LNCaP clone FGC (cell line): Measurements from ENCODE around the gene C2orf92.

Experiments
- DNase-seq: peaks from one replicate; pipeline ENCODE4 v3.0.0-alpha.2; 2011; ENCODE audit warnings: low read depth
- H3K4me3 ChIP-seq: 2 replicates; pipeline ENCODE4 v1.5.1; 2011; ENCODE audit warnings: mild to moderate bottlenecking, low read depth, low read length, control low read depth
- TF ChIP-seq, protein P1 (sequence below): IDR thresholded peaks from 2 replicates; pipeline ENCODE4 v1.5.1; 2012; ENCODE audit warnings: mild to moderate bottlenecking; ENCODE audit not compliant: control insufficient read depth, insufficient read depth; ENCODE audit errors: extremely low read depth

The C2orf92 gene

DNA sequence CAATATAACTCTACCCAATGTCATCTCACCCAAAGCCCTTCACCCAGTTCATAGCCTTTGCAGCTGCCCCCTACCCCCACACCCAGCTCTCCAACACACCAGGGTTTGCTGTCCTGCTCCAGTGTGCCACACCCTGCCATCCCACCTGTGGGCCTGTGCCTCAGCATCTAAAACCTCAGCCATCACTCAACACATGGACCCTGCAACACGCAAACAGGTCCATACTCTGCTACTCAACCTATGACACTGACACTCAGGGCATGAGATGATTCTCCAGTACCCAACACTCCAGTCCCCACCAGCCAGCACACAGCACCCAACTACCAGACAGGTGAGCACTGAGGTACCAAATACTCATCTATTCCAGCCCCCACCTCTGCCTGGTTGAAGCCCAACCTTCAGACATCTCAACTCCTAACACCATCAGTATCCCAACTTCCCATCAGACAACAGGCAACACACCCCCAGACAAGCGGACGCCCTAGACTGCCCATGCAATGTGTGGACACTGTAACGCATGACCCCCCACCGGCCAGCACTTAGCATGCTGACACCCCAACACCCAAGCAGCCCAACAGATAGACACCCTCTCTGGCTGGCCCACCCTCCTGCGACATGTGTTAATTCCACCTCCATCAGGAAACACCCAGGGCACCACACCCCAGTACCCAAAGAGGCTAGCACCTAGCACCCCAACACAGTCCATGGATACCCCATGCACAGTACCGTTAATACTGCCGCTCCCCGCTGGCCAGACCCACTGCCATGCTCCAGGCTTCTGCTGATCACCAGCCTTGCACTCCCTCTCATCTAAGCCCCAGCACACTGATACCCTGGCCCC lies 68.9 kb downstream of the C2orf92 start:
- TF ChIP-seq, protein P1, sequence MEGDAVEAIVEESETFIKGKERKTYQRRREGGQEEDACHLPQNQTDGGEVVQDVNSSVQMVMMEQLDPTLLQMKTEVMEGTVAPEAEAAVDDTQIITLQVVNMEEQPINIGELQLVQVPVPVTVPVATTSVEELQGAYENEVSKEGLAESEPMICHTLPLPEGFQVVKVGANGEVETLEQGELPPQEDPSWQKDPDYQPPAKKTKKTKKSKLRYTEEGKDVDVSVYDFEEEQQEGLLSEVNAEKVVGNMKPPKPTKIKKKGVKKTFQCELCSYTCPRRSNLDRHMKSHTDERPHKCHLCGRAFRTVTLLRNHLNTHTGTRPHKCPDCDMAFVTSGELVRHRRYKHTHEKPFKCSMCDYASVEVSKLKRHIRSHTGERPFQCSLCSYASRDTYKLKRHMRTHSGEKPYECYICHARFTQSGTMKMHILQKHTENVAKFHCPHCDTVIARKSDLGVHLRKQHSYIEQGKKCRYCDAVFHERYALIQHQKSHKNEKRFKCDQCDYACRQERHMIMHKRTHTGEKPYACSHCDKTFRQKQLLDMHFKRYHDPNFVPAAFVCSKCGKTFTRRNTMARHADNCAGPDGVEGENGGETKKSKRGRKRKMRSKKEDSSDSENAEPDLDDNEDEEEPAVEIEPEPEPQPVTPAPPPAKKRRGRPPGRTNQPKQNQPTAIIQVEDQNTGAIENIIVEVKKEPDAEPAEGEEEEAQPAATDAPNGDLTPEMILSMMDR = no peak
- H3K4me3 ChIP-seq = no peak overlapping the region
- no peak for DNase-seq

DNA sequence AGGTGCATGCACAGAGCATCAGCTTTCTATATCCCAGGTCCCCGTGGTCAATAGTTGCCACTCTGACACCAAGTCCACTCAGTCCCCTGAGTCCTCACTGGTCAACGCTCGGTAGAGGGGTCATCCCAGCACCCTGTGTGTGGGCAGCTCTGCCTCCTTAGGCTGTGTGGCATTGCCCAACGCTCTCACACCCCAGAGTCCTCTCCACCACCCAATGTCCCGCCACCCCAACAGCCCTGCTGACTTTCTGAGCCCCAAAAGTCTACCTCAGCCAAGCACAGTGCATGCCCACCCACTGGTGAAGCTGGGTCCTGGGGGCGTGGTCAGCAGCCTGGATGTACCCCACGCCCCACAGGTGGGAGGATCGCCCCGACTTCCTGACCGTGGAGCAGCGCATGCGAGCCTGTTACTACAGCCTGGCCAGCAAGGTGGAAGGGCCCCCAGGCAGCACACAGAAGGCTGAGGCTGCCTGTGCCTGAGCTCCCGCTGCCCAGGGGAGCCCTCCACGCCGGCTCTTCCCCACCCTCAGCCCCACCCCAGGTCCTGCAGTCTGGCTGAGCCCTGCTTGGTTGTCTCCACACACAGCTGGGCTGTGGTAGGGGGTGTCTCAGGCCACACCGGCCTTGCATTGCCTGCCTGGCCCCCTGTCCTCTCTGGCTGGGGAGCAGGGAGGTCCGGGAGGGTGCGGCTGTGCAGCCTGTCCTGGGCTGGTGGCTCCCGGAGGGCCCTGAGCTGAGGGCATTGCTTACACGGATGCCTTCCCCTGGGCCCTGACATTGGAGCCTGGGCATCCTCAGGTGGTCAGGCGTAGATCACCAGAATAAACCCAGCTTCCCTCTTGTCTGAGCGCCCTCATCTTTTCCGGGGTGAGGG lies 69.7 kb downstream of the C2orf92 start:
- no peak overlapping the region for H3K4me3 ChIP-seq
- no peak for DNase-seq
- TF ChIP-seq, protein P1 = no peak

DNA sequence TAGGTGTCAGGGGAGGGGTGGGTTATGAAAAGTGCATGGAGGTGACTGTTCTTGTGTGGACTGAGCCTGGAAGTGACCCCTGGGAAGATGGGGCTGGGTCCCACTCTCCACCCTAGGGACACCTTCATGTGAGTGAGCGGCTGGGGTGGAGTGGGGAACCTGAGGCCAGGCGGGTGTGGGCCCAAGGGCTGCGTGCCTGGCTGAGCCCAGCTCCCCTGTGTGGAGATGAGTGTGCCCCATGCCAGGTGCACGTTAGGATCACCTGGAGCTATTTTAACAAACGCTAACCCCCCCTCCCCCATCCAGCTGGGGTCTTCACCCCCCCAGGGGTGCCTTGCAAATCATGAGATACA lies 70.4 kb downstream of the C2orf92 start:
- DNase-seq = no peak
- no peak overlapping the region for H3K4me3 ChIP-seq
- TF ChIP-seq, protein P1 = no peak

DNA sequence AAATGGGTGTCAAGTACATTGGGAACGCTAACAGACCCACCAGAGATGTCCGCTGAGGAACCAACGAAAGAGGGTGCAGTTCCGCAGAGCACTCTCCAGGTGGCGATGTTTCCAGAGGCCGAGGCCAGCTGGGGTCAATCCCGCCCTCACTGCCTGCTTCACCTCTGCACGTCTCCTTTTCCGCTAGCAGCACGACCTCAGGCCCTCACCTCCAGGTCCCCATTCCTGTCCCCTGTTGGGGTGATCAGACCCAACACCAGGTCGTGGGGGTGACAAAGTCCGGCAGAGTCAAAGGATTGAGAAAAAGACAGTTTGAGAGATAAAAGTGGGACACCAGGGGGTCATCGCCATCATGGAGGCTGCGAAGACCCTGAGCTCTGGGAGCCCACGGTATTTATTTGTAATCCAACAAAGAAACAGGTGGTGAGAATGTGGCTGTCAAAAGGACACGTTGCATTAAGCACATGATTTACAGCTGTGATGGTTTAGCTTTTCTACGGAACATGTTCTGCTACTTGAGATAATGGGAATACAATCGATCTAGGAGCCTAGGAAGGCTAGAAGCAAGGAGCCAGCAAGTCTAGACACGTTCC lies 71.2 kb downstream of the C2orf92 start:
- TF ChIP-seq, protein P1 = peak; percentile 78
- DNase-seq = peak; percentile 22
- H3K4me3 ChIP-seq = no peak overlapping the region

DNA sequence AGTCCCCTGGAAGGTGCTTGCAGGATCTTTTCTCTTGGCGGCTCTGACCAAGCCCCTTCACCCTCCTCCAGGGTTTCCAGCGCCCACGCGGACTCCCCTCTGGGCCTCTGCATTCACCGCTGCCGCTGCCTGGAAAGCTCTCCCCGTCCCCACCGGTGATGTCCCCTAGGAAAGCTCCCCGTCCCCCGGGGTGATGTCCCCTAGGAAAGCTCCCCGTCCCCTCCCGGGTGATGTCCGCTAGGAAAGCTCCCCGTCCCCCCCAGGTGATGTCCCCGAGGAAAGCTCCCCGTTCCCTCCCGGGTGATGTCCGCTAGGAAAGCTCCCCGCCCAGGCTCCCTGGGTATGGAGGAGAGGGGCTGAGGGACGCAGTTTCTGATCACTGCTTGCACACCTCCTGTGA lies 71.7 kb downstream of the C2orf92 start:
- no peak overlapping the region for H3K4me3 ChIP-seq
- no peak for DNase-seq
- TF ChIP-seq, protein P1 = no peak

DNA sequence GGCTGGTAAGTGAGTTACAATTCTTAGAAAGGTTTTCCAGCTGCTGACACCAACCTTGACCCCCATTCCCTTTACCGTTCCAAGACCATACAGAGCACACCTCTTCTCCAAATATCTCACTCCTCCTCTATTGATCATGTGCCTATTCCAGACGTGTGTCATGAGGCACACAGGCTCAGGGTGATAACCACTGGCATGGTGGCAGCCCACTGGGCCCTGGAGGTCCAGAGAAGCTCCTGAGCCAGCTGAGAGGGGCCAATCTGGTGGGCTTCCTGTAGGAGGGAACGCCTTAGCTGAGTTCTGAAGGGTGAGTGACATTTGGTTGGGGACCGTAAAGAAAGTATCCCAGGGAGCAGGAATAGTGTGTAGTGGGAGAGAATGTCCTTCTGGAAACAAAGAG lies 72.2 kb downstream of the C2orf92 start:
- TF ChIP-seq, protein P1 = no peak
- no peak for DNase-seq
- no peak overlapping the region for H3K4me3 ChIP-seq
